Naive B cell (primary cell): Measurements from ENCODE around the gene KIF3C. TPM values are rescaled to one million over a fixed set of nuclear protein-coding genes. Genes with fewer than 3 reads are reported as not detected.

Source experiments
- ATAC-seq, 2 donors: fragments of 150-1000 bp; cut with Tn5 transposase; 2 replicates each; pipeline ENCODE4 v1.10.0; 2021; ENCODE audit warnings: low read depth in 2 of 2, mild to moderate bottlenecking in 2 of 2, moderate library complexity in 2 of 2
- DNase-seq: peaks from one replicate; pipeline ENCODE4 v3.0.0; 2022
- H3K27ac Mint-ChIP-seq, 6 donors: one replicate each; pipeline ENCODE4 v1.8.0; 2020 to 2022; ENCODE audit warnings: mild to moderate bottlenecking in 6 of 6, mixed read lengths in 6 of 6, moderate library complexity in 5 of 6, inconsistent platforms in 2 of 6
- H3K27me3 Mint-ChIP-seq, 3 donors: one replicate each; pipeline ENCODE4 v1.8.0; 2021 to 2022; ENCODE audit warnings: mixed read lengths in 3 of 3, mild to moderate bottlenecking in 1 of 3
- H3K36me3 Mint-ChIP-seq, 2 donors: one replicate each; pipeline ENCODE4 v1.8.0; 2020 to 2022; ENCODE audit warnings: mixed read lengths in 2 of 2, inconsistent platforms in 1 of 2, mild to moderate bottlenecking in 1 of 2
- H3K4me1 Mint-ChIP-seq, 3 donors: one replicate each; pipeline ENCODE4 v1.8.0; 2020 to 2022; ENCODE audit warnings: mixed read lengths in 3 of 3, inconsistent platforms in 1 of 3, mild to moderate bottlenecking in 1 of 3, moderate library complexity in 1 of 3
- H3K4me3 Mint-ChIP-seq, 8 donors: one replicate each; pipeline ENCODE4 v1.8.0; 2020 to 2022; ENCODE audit warnings: mild to moderate bottlenecking in 8 of 8, mixed read lengths in 8 of 8, moderate library complexity in 8 of 8, inconsistent platforms in 2 of 8
- H3K9me3 Mint-ChIP-seq, 7 donors: one replicate each; pipeline ENCODE4 v1.8.0; 2020 to 2022; ENCODE audit warnings: mixed read lengths in 7 of 7, mild to moderate bottlenecking in 5 of 7, inconsistent platforms in 2 of 7, moderate library complexity in 1 of 7
- polyA plus RNA-seq, 6 donors: library from polyadenylated mRNA; unstranded; fragments of 300-500 nt; fragmentation: Illumina TruSeq; gene quantifications; one replicate each; pipeline ENCODE4 v1.2.3, GENCODE V29; 2021; ENCODE audit warnings: low read depth in 6 of 6

Gene KIF3C
- polyA plus RNA-seq, 6 donors from 2014 or later, result 0.16 to 0.71 (median 0.63) TPM

DNA sequence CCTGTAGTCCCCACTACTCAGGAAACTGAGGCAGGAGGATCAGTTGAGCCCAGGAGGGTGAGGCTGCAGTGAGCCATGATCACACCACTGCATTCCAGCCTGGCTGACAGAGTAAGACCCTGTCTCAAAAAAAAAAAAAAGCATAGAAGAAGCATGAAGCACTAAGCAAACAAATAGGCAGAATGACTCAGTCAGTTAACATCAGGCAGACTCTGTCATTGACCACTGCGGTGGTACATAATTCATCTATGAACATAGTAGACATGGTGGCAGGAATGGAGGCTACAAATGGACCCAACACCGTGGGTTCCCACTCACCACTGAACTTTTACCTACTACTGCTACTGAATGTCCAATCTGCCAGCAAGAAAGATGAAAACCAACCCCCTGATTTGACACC, 96.4 kb downstream of the KIF3C start:
- Mint-ChIP-seq H3K27me3 (peaks cover 13 to 32% (median 18%) of the 10 kb centered on the region in 3 donors), H3K36me3 (no peaks in the 10 kb centered on the region)
- no peak for ATAC-seq

DNA sequence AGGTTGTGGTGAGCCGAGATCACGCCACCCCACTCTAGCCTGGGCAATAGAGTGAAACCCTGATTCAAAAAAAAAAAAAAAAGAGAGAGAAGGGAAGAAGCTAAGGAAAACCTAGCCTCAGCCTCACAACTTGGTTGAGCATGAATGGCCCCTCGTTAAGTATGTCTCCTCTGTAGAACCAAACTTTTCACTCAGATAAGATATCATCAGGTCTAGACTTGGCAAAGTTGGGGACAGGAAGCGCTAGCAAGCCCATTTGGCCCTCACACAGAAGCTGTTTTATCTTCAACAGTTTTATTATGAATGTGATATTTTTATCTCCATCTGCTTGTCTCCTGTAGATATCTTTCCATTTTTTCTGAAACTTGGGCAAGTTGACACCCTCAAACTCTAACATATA, 100.5 kb downstream of the KIF3C start:
- Mint-ChIP-seq H3K9me3 (peaks cover 0 to 1% (median 0%) of the 10 kb centered on the region in 7 donors), H3K27ac (no peak overlapping the region), H3K36me3 (peaks cover 4 to 8% of the 10 kb centered on the region in 2 donors), H3K4me3 (no peak overlapping the region), H3K27me3 (peaks cover 13 to 28% (median 18%) of the 10 kb centered on the region in 3 donors), H3K4me1 (peaks cover 12 to 20% (median 15%) of the 10 kb centered on the region in 3 donors)
- ATAC-seq (no peak), DNase-seq (no peak)

More for the DNA sequence above, 96.4 kb downstream of the KIF3C start:
- Mint-ChIP-seq H3K27ac (no peak overlapping the region), H3K4me3 (no peak overlapping the region), H3K4me1 (peaks cover 0 to 5% (median 2%) of the 10 kb centered on the region in 3 donors), H3K9me3 (peaks cover 0 to 1% (median 0%) of the 10 kb centered on the region in 7 donors)
- no peak for DNase-seq

DNA sequence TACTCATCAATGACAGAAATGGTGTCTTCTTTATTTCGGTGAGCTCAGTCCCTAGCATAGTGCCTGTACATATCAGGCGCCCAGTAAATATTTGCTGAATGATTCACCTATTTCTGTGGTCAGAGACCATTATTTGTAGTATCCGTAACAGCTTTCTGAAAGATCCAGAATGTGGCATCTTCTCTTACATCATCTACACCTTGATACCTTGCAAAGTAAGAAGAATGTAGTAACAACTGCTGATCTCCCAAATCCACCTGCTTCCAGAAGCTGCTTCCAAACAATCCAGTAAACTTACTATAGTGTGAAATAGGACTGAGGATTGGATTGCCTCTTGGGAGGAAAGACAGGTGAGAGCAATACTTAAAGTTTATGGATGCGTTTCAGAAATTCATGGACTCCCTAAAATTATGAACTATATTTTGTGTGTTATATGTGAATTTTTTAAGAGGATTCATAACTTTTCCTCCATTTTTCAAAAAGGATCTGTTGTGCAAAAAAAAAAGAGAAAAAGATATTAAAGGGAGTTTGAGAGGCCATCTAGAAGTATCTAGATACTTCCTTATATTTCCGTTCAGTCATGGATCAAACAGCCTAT, 103.1 kb downstream of the KIF3C start:
- H3K4me1 Mint-ChIP-seq, result peaks cover 10 to 34% (median 29%) of the 10 kb centered on the region in 3 donors
- no peaks in the 10 kb centered on the region for H3K9me3 Mint-ChIP-seq
- H3K36me3 Mint-ChIP-seq, result peaks cover 4 to 12% of the 10 kb centered on the region in 2 donors
- ATAC-seq (no peak), DNase-seq (no peak)
- H3K27ac Mint-ChIP-seq, result peak overlapping the region; percentile 30 to 99 (median 96)
- H3K27me3 Mint-ChIP-seq, result peaks cover 5 to 16% (median 7%) of the 10 kb centered on the region in 3 donors
- H3K4me3 Mint-ChIP-seq, result peak overlapping the region in 7 of 8 donors; percentile 92 to 99 (median 97)

DNA sequence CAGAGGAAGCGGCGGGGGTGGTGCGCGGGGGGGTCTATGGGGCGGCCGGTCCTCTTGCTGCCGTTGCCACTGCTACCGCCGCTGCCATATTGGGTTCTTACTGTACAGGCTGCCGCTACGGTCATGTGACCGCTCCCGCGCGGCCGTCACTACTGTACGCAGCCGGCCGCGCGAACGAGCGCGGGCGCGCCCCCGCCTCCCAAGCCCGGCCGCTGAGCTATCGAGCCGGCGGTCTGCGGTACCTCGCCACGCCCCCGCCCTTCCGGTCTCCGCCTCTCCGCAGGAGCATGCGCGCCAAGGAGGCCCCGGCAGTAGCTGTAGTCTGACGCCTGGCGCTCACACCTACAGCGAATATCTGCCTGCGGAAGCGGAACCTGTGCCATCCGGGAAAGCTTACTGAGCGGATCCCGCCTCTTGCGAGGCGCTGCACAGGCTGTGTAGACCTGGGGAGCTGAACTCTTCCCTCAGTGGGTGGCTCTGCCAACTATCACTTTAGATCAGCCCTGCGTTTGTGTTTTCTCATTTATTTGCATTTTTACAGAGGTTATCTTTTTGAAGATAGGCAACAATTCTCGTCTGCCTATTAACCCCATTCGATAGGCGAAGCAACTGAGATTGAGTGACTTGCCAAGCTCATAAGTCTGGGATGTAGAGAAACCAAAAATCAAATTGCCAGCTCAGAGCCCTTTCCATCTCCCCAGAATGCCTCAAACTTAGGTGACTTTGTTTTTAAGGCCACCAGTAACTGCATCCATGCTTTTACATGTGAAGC, 103.8 kb downstream of the KIF3C start, which contains the start of gene ASXL2:
ASXL2 (minus strand) TSS at position 127 of the 772 bp plus-strand sequence. CDS start 265 bp downstream, outside the sequence.
- Mint-ChIP-seq H3K9me3 (no peaks in the 10 kb centered on the region), H3K4me1 (peaks cover 10 to 38% (median 34%) of the 10 kb centered on the region in 3 donors), H3K27ac (peak within 1 kb of the TSS; percentile 93 to 99 (median 98)), H3K4me3 (peak within 1 kb of the TSS; percentile 92 to 99 (median 98)), H3K27me3 (peaks cover 0 to 9% (median under 1%) of the 10 kb centered on the region in 3 donors), H3K36me3 (peaks cover 4 to 12% of the 10 kb centered on the region in 2 donors)
- ATAC-seq, result peak; percentile 87 to 88
- peak; percentile 96 for DNase-seq

DNA sequence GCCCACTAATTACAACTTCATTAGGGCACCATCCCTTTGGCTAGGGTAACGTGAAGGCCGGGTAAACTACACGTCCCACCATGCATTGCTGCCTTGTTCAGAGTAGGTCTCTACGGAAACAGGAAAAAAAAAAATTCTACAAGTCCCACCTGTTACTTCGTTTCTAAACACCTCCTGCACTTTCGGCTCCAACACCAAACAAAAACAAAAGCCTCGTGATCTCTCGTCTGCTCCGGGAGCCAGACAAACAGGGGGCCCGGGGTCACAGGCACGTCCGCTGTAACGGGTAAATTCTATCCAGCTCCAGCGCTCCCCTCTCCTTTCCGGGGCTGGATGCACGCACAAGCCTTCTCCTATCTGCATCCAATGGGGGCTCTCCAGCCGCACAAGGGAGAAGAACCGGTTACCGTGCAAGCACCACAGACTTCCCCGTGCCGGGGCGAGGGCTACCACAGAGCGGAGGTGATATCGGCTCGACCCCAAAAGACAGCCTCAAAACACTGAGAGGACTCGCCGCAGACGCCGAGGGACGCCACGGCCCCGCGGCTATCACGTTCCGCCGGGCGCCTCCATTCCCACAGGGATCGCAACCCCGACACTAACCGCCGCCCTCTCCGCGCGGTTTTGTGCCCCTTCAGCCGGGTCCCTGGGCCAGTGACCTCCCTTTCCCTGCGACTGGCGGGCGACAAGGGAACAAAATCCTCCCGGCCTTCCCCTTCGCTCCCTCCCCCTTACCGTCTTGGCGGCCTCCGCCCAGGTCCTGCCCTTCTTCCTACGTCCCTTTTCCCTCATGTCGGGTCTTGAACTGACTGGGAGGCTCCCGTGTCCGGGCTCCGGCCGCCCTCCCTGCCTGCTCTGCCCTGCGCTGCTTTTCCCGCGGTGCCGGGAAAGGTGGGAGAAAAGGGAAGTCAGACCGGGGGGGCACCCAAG, 104.6 kb downstream of the KIF3C start:
- Mint-ChIP-seq H3K4me3 (peak overlapping the region; percentile 92 to 99 (median 98)), H3K36me3 (peaks cover 4 to 12% of the 10 kb centered on the region in 2 donors), H3K4me1 (peaks cover 10 to 40% (median 34%) of the 10 kb centered on the region in 3 donors), H3K27me3 (peaks cover 0 to 5% (median 0%) of the 10 kb centered on the region in 3 donors), H3K27ac (peak overlapping the region; percentile 93 to 99 (median 98)), H3K9me3 (no peaks in the 10 kb centered on the region)
- ATAC-seq, result peak; percentile 34 to 38
- peak; percentile 65 for DNase-seq

Other genes with a start within 250 kb of the KIF3C start
- gene ASXL2, start 104.0 kb downstream of the KIF3C start, polyA plus RNA-seq, result 10 to 100 TPM in 3 of 6 donors, 1 to 10 TPM in 3; 2.6 to 13.8 (median 8.9) TPM
- gene RAB10, start 51.6 kb upstream of the KIF3C start, polyA plus RNA-seq, result 10 to 100 TPM; 71.1 to 98.1 (median 82.5) TPM
- gene GAREM2, start 190.6 kb upstream of the KIF3C start, polyA plus RNA-seq, result 1 to 10 TPM in 2 of 6 donors, under 1 TPM in 2, not detected in 2; 0.29 to 2.1 (median 0.79) TPM